Heart left ventricle (tissue), 16 donors: ENCODE data around the gene HTR4. TPM values are rescaled to one million over a fixed set of nuclear protein-coding genes. Genes with fewer than 3 reads are reported as not detected.

ENCODE experiments used
- ATAC-seq, 4 donors: fragments of 200-7000 bp; cut with Tn5 transposase; one replicate each; pipeline ENCODE4 v1.9.1; 2020 to 2022; ENCODE audit warnings: moderate library complexity in 4 of 4, mild to moderate bottlenecking in 3 of 4, moderate number of reproducible peaks in 1 of 4
- DNase-seq, 5 donors: peaks; one replicate each; pipeline ENCODE4 v3.0.0-alpha.2; 2020
- H3K27ac ChIP-seq, 12 donors: fragments of 200-600 bp; sonication (generic) in 4 of 12; one replicate each; pipeline versions ENCODE4 v1.5.0 to v1.8.0; 2016 to 2022; ENCODE audit warnings: mild to moderate bottlenecking in 2 of 12
- H3K27me3 ChIP-seq, 9 donors: fragments of 200-600 bp; sonication (generic) in 2 of 9; one replicate each; pipeline versions ENCODE4 v1.5.1 to v1.8.0; 2016 to 2022; ENCODE audit warnings: mild to moderate bottlenecking in 3 of 9
- H3K36me3 ChIP-seq, 9 donors: fragments of 200-600 bp; sonication (generic) in 2 of 9; one replicate each; pipeline versions ENCODE4 v1.5.0 to v1.8.0; 2018 to 2022; ENCODE audit warnings: mild to moderate bottlenecking in 2 of 9
- H3K4me1 ChIP-seq, 12 donors: fragments of 200-600 bp; sonication (generic) in 4 of 12; one replicate each; pipeline versions ENCODE4 v1.5.0 to v1.8.0; 2016 to 2022; ENCODE audit warnings: mild to moderate bottlenecking in 3 of 12
- H3K4me3 ChIP-seq, 12 donors: fragments of 200-600 bp; sonication (generic) in 4 of 12; one replicate each; pipeline versions ENCODE4 v1.5.0 to v1.8.0; 2017 to 2022; ENCODE audit warnings: mild to moderate bottlenecking in 9 of 12, moderate library complexity in 4 of 12
- H3K9me3 ChIP-seq, 12 donors: fragments of 200-600 bp; sonication (generic) in 4 of 12; one replicate each; pipeline versions ENCODE4 v1.5.0 to v1.8.0; 2016 to 2022; ENCODE audit warnings: mild to moderate bottlenecking in 1 of 12
- CTCF ChIP-seq, 12 donors: fragments of 200-600 bp; sonication (generic) in 4 of 12; IDR thresholded peaks; one replicate each; pipeline versions ENCODE4 v1.5.0 to v1.8.0; 2018 to 2022; ENCODE audit warnings: antibody characterized with exemption in 12 of 12, mild to moderate bottlenecking in 5 of 12
- POLR2A ChIP-seq, 2 donors: fragments of 450-650 bp; IDR thresholded peaks; one replicate each; pipeline ENCODE4 v1.6.1; 2017; ENCODE audit warnings: antibody characterized with exemption in 2 of 2, mild to moderate bottlenecking in 2 of 2, moderate library complexity in 2 of 2
- WGBS, 4 donors: extraction: QIAGEN DNeasy Blood & Tissue Kit in 2 of 4; methylation state at CpG; one replicate each; pipeline versions ENCODE4 v1.1.5 to v1.1.7; 2013 to 2018; 5-methylcytosine and 5-hydroxymethylcytosine counted together
- intact Hi-C, 10 donors: fragments of 100-400 bp; cut with DNase I; formaldehyde crosslinking; loops; one replicate each; pipeline versions ENCODE4 v1.11.1 to v1.14.2; 2022
- polyA plus RNA-seq, 2 donors: library from polyadenylated mRNA; stranded (reverse); fragments of 200-250 nt; gene quantifications; one replicate each; pipeline ENCODE4 v1.2.3, GENCODE V29; 2013
- total RNA-seq, 9 donors: library from RNA; depleted of rRNA in 2 of 9; stranded (reverse); fragments of >200 nt in 2 of 9; fragmentation: NEBNext Ultra II Directional in 3 of 9; extraction: Animal tissue kit (Norgen Biotek cat#: 25700) in 3 of 9; gene quantifications; one replicate each; pipeline versions ENCODE4 v1.1.0 to v1.2.4, GENCODE V29; 2016 to 2023
- donor health status: ischemic (EF 13 %, LVEDD 7.1; RV severe dilation, severe dysfunction).
- donor health status: healthy with polysubstance abuse.
- donor health status: DM: no; HTN: yes; CAD: no.
- donor health status: DM: no; HTN: no; CAD: no.
- donor health status: ischemic (EF 25% LVEDD 6.9; RV normal size, moderate dysfunction).
- donor health status: ischemic (EF 25% LVEDD 5.7; RV mildly dilated, moderate dysfunction).
- donor health status: healthy.
- donor health status: DM: yes; HTN: yes; CAD: no.
- donor health status: ischemic (EF 35%, LVEDD 5.7; RV mildly dilated, moderate dysfunction).
- donor health status: nonischemic (EF 11% LVEDD 7.7; RV severe dilation, severe dysfunction).
- donor health status: DM: yes; HTN: yes; CAD: no.
- donor health status: PGD.
- donor health status: ischemic (EF 29% LVEDD 5.4; RV normal size, mild dysfunction).
- donor health status: nonischemic (EF 23%, LVEDD 6.1; RV moderate dilation, normal function).

Gene HTR4
- total and polyA plus RNA-seq, 11 donors: 0.11 to 1.6 (median 0.27) TPM; not detected in 4

GRCh38 chr5:148543727-148544126 is 110.6 kb downstream of the HTR4 start:
- H3K4me3 ChIP-seq: no peak overlapping the region
- peaks cover 0 to 5% (median 0%) of the 10 kb centered on the region in 12 donors for H3K4me1 ChIP-seq
- H3K27ac ChIP-seq: no peak overlapping the region
- no peak for DNase-seq
- no peak for ATAC-seq
- 73 to 88% (median 85%) methylated on average over 2 of the region's 2 CpGs for WGBS, 4 donors
- peaks cover 0 to 8% (median 4%) of the 10 kb centered on the region in 12 donors for H3K9me3 ChIP-seq
- H3K27me3 ChIP-seq: no peaks in the 10 kb centered on the region
- TF ChIP-seq POLR2A (IDR thresholded peaks at IDR 0.05) (no peak), CTCF (IDR thresholded peaks at IDR 0.05) (no peak)
- H3K36me3 ChIP-seq: no peaks in the 10 kb centered on the region
- intact Hi-C loops: no loop called here

- no peaks in the 10 kb centered on the region for H3K36me3 ChIP-seq
- intact Hi-C loops: no loop called here
- ATAC-seq (no peak), DNase-seq (no peak)
- H3K4me3 ChIP-seq: no peak overlapping the region
- H3K27me3 ChIP-seq: no peaks in the 10 kb centered on the region
- peaks cover 0 to 5% (median 0%) of the 10 kb centered on the region in 12 donors for H3K4me1 ChIP-seq
- 77 to 88% (median 81%) methylated on average over 1 of the region's 1 CpG for WGBS, 4 donors
- no peak overlapping the region for H3K27ac ChIP-seq
- peaks cover 0 to 8% (median 4%) of the 10 kb centered on the region in 12 donors for H3K9me3 ChIP-seq
- no peak for TF ChIP-seq CTCF (IDR thresholded peaks at IDR 0.05)
- no peak for TF ChIP-seq POLR2A (IDR thresholded peaks at IDR 0.05)
These were observed 111.5 kb downstream of the HTR4 start for GRCh38 chr5:148542812-148543211.

GRCh38 chr5:148541054-148541835 is 113.1 kb downstream of the HTR4 start:
- WGBS, 4 donors: 58 to 64% (median 60%) methylated on average over 6 of the region's 6 CpGs

More at GRCh38 chr5:148541054-148541835, 113.1 kb downstream of the HTR4 start:
- H3K27ac ChIP-seq: no peak overlapping the region
- DNase-seq (no peak), ATAC-seq (peak in 3 of 4 donors; percentile 61 to 83 (median 80))
- H3K4me3 ChIP-seq: no peak overlapping the region
- H3K36me3 ChIP-seq: no peaks in the 10 kb centered on the region
- H3K27me3 ChIP-seq: no peaks in the 10 kb centered on the region
- H3K9me3 ChIP-seq: peaks cover 0 to 8% (median 4%) of the 10 kb centered on the region in 12 donors
- intact Hi-C loops: no loop called here
- peaks cover 0 to 5% (median 0%) of the 10 kb centered on the region in 12 donors for H3K4me1 ChIP-seq
- TF ChIP-seq POLR2A (IDR thresholded peaks at IDR 0.05) (no peak), CTCF (IDR thresholded peaks at IDR 0.05) (no peak)
